Esophagus squamous epithelium (tissue), 5 donors: Measurements from ENCODE around the gene TMEM123. TPM values are rescaled to one million over a fixed set of nuclear protein-coding genes. Genes with fewer than 3 reads are reported as not detected.

Experiments
- DNase-seq: peaks from one replicate; lab custom pipeline; 2025; lab: John Stamatoyannopoulos, UW
- H3K27ac ChIP-seq, 4 donors: fragments of 200-600 bp; sonication (generic); one replicate each; pipeline ENCODE4 v1.5.1; 2016 to 2019; ENCODE audit warnings: mild to moderate bottlenecking in 1 of 4
- H3K27me3 ChIP-seq, 4 donors: fragments of 200-600 bp; sonication (generic); 1 replicate in 3 of 4; 2 replicates in 1 of 4; pipeline versions ENCODE4 v1.5.1 to v1.6.0; 2017 to 2021; ENCODE audit warnings: antibody characterized with exemption in 1 of 4
- H3K36me3 ChIP-seq, 3 donors: fragments of 200-600 bp; sonication (generic); one replicate each; pipeline ENCODE4 v1.5.1; 2016 to 2019
- H3K4me1 ChIP-seq, 3 donors: fragments of 200-600 bp; sonication (generic); one replicate each; pipeline ENCODE4 v1.5.1; 2017 to 2019
- H3K4me3 ChIP-seq, 4 donors: fragments of 200-600 bp; sonication (generic); 1 replicate in 3 of 4; 2 replicates in 1 of 4; pipeline ENCODE4 v1.5.1; 2016 to 2019; ENCODE audit warnings: mild to moderate bottlenecking in 2 of 4, moderate library complexity in 1 of 4
- H3K9me3 ChIP-seq, 3 donors: fragments of 200-600 bp; sonication (generic); one replicate each; pipeline ENCODE4 v1.5.1; 2016 to 2019
- CTCF ChIP-seq, 6 experiments: fragments of 450-650 bp in 4 of 6; fragments of 200-600 bp in 2 of 6; sonication (generic) in 2 of 6; IDR thresholded peaks; one replicate each; pipeline ENCODE4 v1.5.1; 2016 to 2019; ENCODE audit warnings: antibody characterized with exemption in 6 of 6, mild to moderate bottlenecking in 4 of 6, moderate library complexity in 4 of 6
- POLR2A ChIP-seq, 4 donors: fragments of 450-650 bp; IDR thresholded peaks; one replicate each; pipeline ENCODE4 v1.6.1; 2017; ENCODE audit warnings: antibody characterized with exemption in 4 of 4, mild to moderate bottlenecking in 4 of 4, moderate library complexity in 3 of 4
- WGBS, 2 donors: methylation state at CpG; one replicate each; pipeline ENCODE4 v1.1.5; 2018; 5-methylcytosine and 5-hydroxymethylcytosine counted together
- intact Hi-C: fragments of 100-400 bp; cut with DNase I; formaldehyde crosslinking; loops from one replicate; pipeline ENCODE4 v1.15.0; 2022
- total RNA-seq, 4 donors: library from RNA; depleted of rRNA; stranded (reverse); fragments of >200 nt; gene quantifications; one replicate each; pipeline ENCODE4 v1.1.0, GENCODE V29; 2016
- donor health status: DM: yes; HTN: yes; CAD: no.

TMEM123 gene
- total RNA-seq, 4 donors from 2014 or later = 53.2 to 152 (median 128) TPM

- WGBS, 2 donors = 95 to 97% methylated on average over 2 of the region's 2 CpGs
- H3K4me1 ChIP-seq = peaks cover 0 to 15% (median 2%) of the 10 kb centered on the region in 3 donors
- H3K9me3 ChIP-seq = no peaks in the 10 kb centered on the region
- peaks cover 0 to under 1% (median 0%) of the 10 kb centered on the region in 3 donors for H3K36me3 ChIP-seq
- no peak overlapping the region for H3K4me3 ChIP-seq
- no peak for DNase-seq
- intact Hi-C loops = no loop called here
- H3K27me3 ChIP-seq = no peaks in the 10 kb centered on the region
- TF ChIP-seq POLR2A (IDR thresholded peaks at IDR 0.05) (no peak), CTCF (IDR thresholded peaks at IDR 0.05) (no peak)
- H3K27ac ChIP-seq = no peak overlapping the region
Observed at GRCh38 chr11:102414559-102414958, 38.0 kb downstream of the TMEM123 start.

- Histone ChIP-seq H3K27ac (no peak overlapping the region), H3K9me3 (no peaks in the 10 kb centered on the region), H3K27me3 (no peaks in the 10 kb centered on the region), H3K4me3 (no peak overlapping the region), H3K4me1 (peaks cover 0 to 6% (median 0%) of the 10 kb centered on the region in 3 donors), H3K36me3 (peaks cover 0 to 5% (median 0%) of the 10 kb centered on the region in 3 donors)
- intact Hi-C loops = no loop called here
- DNase-seq = no peak
- TF ChIP-seq CTCF (IDR thresholded peaks at IDR 0.05) (no peak), POLR2A (IDR thresholded peaks at IDR 0.05) (no peak)
- WGBS, 2 donors = 80 to 91% methylated on average over 1 of the region's 4 CpGs
Observed at GRCh38 chr11:102413497-102413896, 39.1 kb downstream of the TMEM123 start.

DNA sequence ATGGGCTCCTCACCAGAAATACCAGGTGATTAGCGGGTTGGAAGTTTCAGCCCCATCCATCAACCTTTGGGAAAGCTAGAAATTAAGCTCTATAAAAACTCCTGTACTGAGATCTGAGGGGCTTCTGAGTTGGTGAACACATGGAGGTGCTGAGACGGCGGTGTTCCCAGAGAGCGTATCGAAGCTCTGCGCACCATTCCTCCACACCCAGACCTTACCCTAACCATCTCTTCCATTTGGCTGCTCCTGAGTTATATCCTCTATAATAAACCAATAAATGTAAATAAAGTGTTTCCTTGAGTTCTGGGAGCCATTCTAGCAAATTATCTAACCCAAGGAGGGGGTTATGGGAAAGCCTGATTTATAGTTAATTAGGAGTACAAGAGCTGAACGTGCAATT, 41.4 kb downstream of the TMEM123 start:
- no peak for DNase-seq
- Histone ChIP-seq H3K9me3 (no peaks in the 10 kb centered on the region), H3K4me1 (peaks cover 3 to 19% (median 5%) of the 10 kb centered on the region in 3 donors), H3K27ac (no peak overlapping the region), H3K27me3 (no peaks in the 10 kb centered on the region), H3K36me3 (peaks cover 0 to 9% (median 0%) of the 10 kb centered on the region in 3 donors), H3K4me3 (no peak overlapping the region)
- intact Hi-C loops = no loop called here
- 88 to 90% methylated on average over 6 of the region's 7 CpGs for WGBS, 2 donors
- TF ChIP-seq CTCF (IDR thresholded peaks at IDR 0.05) = no peak
- TF ChIP-seq POLR2A (IDR thresholded peaks at IDR 0.05) = no peak

DNA sequence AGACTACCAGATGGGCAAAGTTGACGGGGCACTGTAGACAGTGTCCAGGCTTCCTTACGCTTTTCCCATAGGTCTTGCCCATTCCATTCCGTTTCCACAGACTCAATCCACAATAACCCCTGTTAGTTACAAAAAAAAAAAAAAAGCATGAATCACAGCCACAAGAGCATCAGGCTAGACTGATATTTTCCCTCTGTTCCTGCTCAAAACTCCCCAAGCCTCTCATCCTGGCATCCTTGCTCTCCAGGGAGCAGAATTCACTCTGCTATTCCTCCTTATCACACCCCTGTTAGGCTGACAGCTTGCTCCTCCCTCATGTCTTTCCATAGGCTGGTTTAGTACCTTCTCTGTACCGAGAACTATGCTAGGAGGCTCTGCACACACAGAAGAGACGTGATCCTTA, 42.2 kb downstream of the TMEM123 start:
- intact Hi-C loops = no loop called here
- TF ChIP-seq POLR2A (IDR thresholded peaks at IDR 0.05) (no peak), CTCF (IDR thresholded peaks at IDR 0.05) (no peak)
- H3K36me3 ChIP-seq = peaks cover 0 to 14% (median 0%) of the 10 kb centered on the region in 3 donors
- WGBS, 2 donors = 77 to 78% methylated on average over 5 of the region's 5 CpGs
- peaks cover 3 to 18% (median 5%) of the 10 kb centered on the region in 3 donors for H3K4me1 ChIP-seq
- no peaks in the 10 kb centered on the region for H3K27me3 ChIP-seq
- DNase-seq = no peak
- H3K27ac ChIP-seq = no peak overlapping the region
- no peak overlapping the region for H3K4me3 ChIP-seq
- H3K9me3 ChIP-seq = no peaks in the 10 kb centered on the region

GRCh38 chr11:102408339-102408738, 44.2 kb downstream of the TMEM123 start:
- H3K27me3 ChIP-seq = no peaks in the 10 kb centered on the region
- TF ChIP-seq POLR2A (IDR thresholded peaks at IDR 0.05) = no peak
- TF ChIP-seq CTCF (IDR thresholded peaks at IDR 0.05) = no peak

More at GRCh38 chr11:102408339-102408738, 44.2 kb downstream of the TMEM123 start:
- WGBS, 2 donors = 75 to 89% methylated on average over 1 of the region's 1 CpG
- Histone ChIP-seq H3K36me3 (peaks cover 0 to 32% (median 0%) of the 10 kb centered on the region in 3 donors), H3K4me3 (no peak overlapping the region), H3K4me1 (peaks cover 3 to 22% (median 5%) of the 10 kb centered on the region in 3 donors), H3K9me3 (no peaks in the 10 kb centered on the region), H3K27ac (no peak overlapping the region)
- intact Hi-C loops = no loop called here
- no peak for DNase-seq
